Measurements from ENCODE around the gene TMEM121.

TMEM121 gene

GRCh38 chr14:105527826-105528585 is 1.6 kb downstream of the TMEM121 start:
- peak; percentile 83 for TF ChIP-seq MAX (IDR thresholded peaks at IDR 0.05)
- no peak for TF ChIP-seq CREB1 (IDR thresholded peaks at IDR 0.05; ENCODE audit: low read depth)
- TF ChIP-seq TAF1 (IDR thresholded peaks at IDR 0.05; ENCODE audit: low read depth): no peak
- TF ChIP-seq REST (IDR thresholded peaks at IDR 0.05; ENCODE audit: low read depth): no peak
- TF ChIP-seq EGR1 (IDR thresholded peaks at IDR 0.05): no peak
- no peak for TF ChIP-seq USF1 (IDR thresholded peaks at IDR 0.05)
- TF ChIP-seq EP300 (IDR thresholded peaks at IDR 0.05; ENCODE audit: borderline replicate concordance): no peak
- no peak for TF ChIP-seq NFIC (IDR thresholded peaks at IDR 0.05)
- TF ChIP-seq FOXM1 (IDR thresholded peaks at IDR 0.05; ENCODE audit: borderline replicate concordance, low read depth): no peak
- TF ChIP-seq TEAD4 (IDR thresholded peaks at IDR 0.05): no peak
- TF ChIP-seq RAD21 (IDR thresholded peaks at IDR 0.05; ENCODE audit: low read depth): peak; percentile 87

GRCh38 chr14:105528586-105529318 is 2.4 kb downstream of the TMEM121 start:
- no peak for TF ChIP-seq FOXM1 (IDR thresholded peaks at IDR 0.05; ENCODE audit: borderline replicate concordance, low read depth)
- TF ChIP-seq TAF1 (IDR thresholded peaks at IDR 0.05; ENCODE audit: low read depth): no peak
- no peak for TF ChIP-seq TCF12 (IDR thresholded peaks at IDR 0.05; ENCODE audit: low read depth)
- TF ChIP-seq EGR1 (IDR thresholded peaks at IDR 0.05): no peak
- no peak for TF ChIP-seq ZBTB7A (IDR thresholded peaks at IDR 0.05; ENCODE audit: low read depth)
- no peak for TF ChIP-seq REST (IDR thresholded peaks at IDR 0.05; ENCODE audit: low read depth)
- no peak for TF ChIP-seq CEBPB (IDR thresholded peaks at IDR 0.05)
- no peak for TF ChIP-seq MAX (IDR thresholded peaks at IDR 0.05)
- TF ChIP-seq EP300 (IDR thresholded peaks at IDR 0.05; ENCODE audit: borderline replicate concordance): no peak
- TF ChIP-seq CREB1 (IDR thresholded peaks at IDR 0.05; ENCODE audit: low read depth): no peak
- TF ChIP-seq USF1 (IDR thresholded peaks at IDR 0.05): no peak

GRCh38 chr14:105529319-105529568 is 2.9 kb downstream of the TMEM121 start:
- TF ChIP-seq REST (IDR thresholded peaks at IDR 0.05; ENCODE audit: low read depth) (no peak), ZBTB7A (IDR thresholded peaks at IDR 0.05; ENCODE audit: low read depth) (no peak)

GRCh38 chr14:105529569-105530284 is 3.3 kb downstream of the TMEM121 start:
- TF ChIP-seq MAX (IDR thresholded peaks at IDR 0.05): no peak
- TF ChIP-seq RAD21 (IDR thresholded peaks at IDR 0.05; ENCODE audit: low read depth): no peak
- TF ChIP-seq TEAD4 (IDR thresholded peaks at IDR 0.05): no peak
- no peak for TF ChIP-seq TCF12 (IDR thresholded peaks at IDR 0.05; ENCODE audit: low read depth)
- no peak for TF ChIP-seq USF1 (IDR thresholded peaks at IDR 0.05)
- TF ChIP-seq FOXM1 (IDR thresholded peaks at IDR 0.05; ENCODE audit: borderline replicate concordance, low read depth): no peak
- TF ChIP-seq CREB1 (IDR thresholded peaks at IDR 0.05; ENCODE audit: low read depth): no peak

Measured in Ishikawa (cell line).